Stimulated activated CD4-positive, alpha-beta T cell treated with anti-CD3 and anti-CD28 coated beads, Interleukin-1b, Interleukin-23, amount 100 ng/mL, for 24 hours (primary cell): ENCODE data around the gene SF3A1.
"Not testable (repeated sequence)": the region's sequence is repeated elsewhere in the genome, so short reads cannot be mapped to it uniquely, and the experiment has no call there.

Experiments used
- DNase-seq, 4 experiments: peaks; one replicate each; pipeline ENCODE4 v3.0.0-alpha.2; 2020; ENCODE audit warnings: low read depth in 4 of 4, low spot score in 1 of 4

The SF3A1 gene

GRCh38 chr22:30356449-30357235 is at the start of gene SF3A1, which contains the start of gene CCDC157:
Gene SF3A1 (minus strand): TSS chr22:30356894. CDS start chr22:30356792, 102 bp downstream.
Gene CCDC157 (plus strand): TSS chr22:30357007. CDS start chr22:30366001, 8,994 bp downstream.
- DNase-seq: peak; percentile 66 to 85 (median 74)

GRCh38 chr22:30406400-30406799 is 49.7 kb upstream of the SF3A1 start:
- no peak for DNase-seq

- DNase-seq: no peak
These were observed 49.0 kb upstream of the SF3A1 start for GRCh38 chr22:30405731-30406130.

GRCh38 chr22:30404307-30404706 is 47.6 kb upstream of the SF3A1 start:
- no peak for DNase-seq

GRCh38 chr22:30402766-30403104 is 46.0 kb upstream of the SF3A1 start:
- DNase-seq: not testable (repeated sequence)

GRCh38 chr22:30402028-30402765 is 45.5 kb upstream of the SF3A1 start:
- DNase-seq: no peak

GRCh38 chr22:30401024-30401423 is 44.3 kb upstream of the SF3A1 start:
- DNase-seq: not testable (repeated sequence)

GRCh38 chr22:30400159-30400558 is 43.5 kb upstream of the SF3A1 start:
- no peak for DNase-seq

- DNase-seq: no peak
These were observed 43.0 kb upstream of the SF3A1 start for GRCh38 chr22:30399718-30400117.

- DNase-seq: no peak
These were observed 42.3 kb upstream of the SF3A1 start for GRCh38 chr22:30398685-30399680.

- DNase-seq: no peak
These were observed 41.3 kb upstream of the SF3A1 start for GRCh38 chr22:30397656-30398635.

GRCh38 chr22:30396871-30397655 is 40.4 kb upstream of the SF3A1 start, which contains the start of gene SEC14L2:
Gene SEC14L2 (plus strand): TSS chr22:30397018. CDS start chr22:30397117, 99 bp downstream.
- DNase-seq: peak in 3 of 4 experiments; percentile 33 to 68 (median 51)

GRCh38 chr22:30393885-30394284 is 37.2 kb upstream of the SF3A1 start:
- DNase-seq: no peak

GRCh38 chr22:30393322-30393680 is 36.6 kb upstream of the SF3A1 start:
- DNase-seq: no peak

GRCh38 chr22:30392661-30393321 is 36.1 kb upstream of the SF3A1 start:
- no peak for DNase-seq

GRCh38 chr22:30390974-30391691 is 34.4 kb upstream of the SF3A1 start:
- peak; percentile 51 to 70 (median 58) for DNase-seq

GRCh38 chr22:30386960-30387827 is 30.5 kb upstream of the SF3A1 start, which contains the start of gene RNF215:
Gene RNF215 (minus strand): TSS chr22:30387411. CDS start chr22:30387313, 98 bp downstream.
- DNase-seq: peak; percentile 57 to 74 (median 63)
